NCI-H2081 treated with DMSO at 0.1 percent for 48 hours (cell line): ENCODE data around the gene CAPN13.
A peak's percentile ranks its signal among the peaks of the same experiment; 100 is the strongest.
"Not testable (repeated sequence)": the region's sequence is repeated elsewhere in the genome, so short reads cannot be mapped to it uniquely, and the experiment has no call there.

Experiments used
- DNase-seq: peaks from one replicate; lab custom pipeline; 2025; lab: John Stamatoyannopoulos, UW

CAPN13 gene

DNA sequence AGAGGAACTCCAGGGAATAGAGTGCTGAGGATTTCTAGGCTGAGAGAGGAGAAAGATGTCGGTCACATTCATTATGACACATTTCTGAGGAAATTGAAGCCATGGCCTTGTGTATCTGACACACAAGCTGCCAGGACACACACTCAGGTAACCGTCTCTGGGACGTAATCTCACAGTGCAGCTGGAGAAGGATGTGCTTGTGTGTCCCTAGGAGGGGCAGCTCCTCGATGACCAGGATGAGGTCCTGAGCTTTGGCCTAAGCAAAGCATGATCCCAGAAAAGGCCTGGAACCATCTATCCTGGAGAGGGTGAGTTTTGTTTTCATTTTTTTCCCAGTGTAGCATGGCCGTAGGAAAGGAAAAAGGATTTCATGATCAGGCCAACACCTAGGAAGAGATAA is 102.2 kb downstream of the CAPN13 start:
- DNase-seq, result no peak

DNA sequence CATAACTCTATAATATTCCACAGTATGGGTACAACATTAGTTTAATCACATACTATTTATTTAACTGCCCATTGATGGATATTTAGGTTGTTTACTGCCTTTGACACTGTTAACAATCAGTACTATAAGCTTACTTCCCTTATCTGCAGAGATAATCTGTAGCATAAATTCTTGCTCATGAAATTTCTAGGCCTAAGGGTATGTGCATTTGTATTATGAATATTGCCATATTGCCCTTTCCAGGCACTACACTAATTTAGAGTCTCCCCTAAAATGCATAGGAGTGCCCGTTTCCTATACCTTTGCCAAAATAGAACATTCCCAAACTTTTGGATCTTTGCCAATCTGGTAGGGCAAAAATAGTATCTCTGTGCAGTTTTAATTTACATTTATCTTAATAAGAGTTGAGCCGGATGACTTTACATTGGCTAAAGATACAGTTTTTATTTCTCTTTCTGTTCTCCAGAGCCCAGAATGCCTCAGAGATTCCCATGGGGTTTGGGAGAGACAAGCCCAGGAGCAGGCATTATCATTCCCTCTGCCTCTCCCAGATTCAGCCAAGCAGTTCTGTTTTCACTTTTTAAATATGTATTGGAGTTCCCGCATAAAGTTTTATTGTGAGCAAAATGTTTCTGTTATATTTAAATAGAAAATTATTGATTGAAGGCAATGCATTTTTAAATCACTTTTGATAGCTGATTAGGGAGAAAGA is 102.8 kb downstream of the CAPN13 start:
- DNase-seq, result no peak

DNA sequence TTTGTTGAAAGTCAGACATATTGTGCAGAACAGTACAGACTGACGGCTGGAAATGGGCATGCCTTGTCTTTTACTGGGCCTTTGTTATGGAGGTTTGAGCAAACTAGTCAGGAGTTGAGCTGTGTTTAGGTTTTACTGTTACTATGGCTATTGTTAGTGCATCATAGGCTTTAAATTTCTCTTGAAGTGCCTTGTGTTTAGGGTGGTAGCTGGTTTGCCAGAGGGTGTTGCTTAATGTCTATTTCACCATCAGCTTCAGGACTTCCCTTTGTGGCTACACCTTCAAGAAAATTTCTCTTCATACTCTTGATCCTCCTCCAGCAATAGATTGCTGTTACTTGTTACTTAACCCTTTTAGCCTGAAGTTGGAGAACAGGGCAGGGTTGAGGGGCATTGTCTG is 104.6 kb downstream of the CAPN13 start:
- no peak for DNase-seq

DNA sequence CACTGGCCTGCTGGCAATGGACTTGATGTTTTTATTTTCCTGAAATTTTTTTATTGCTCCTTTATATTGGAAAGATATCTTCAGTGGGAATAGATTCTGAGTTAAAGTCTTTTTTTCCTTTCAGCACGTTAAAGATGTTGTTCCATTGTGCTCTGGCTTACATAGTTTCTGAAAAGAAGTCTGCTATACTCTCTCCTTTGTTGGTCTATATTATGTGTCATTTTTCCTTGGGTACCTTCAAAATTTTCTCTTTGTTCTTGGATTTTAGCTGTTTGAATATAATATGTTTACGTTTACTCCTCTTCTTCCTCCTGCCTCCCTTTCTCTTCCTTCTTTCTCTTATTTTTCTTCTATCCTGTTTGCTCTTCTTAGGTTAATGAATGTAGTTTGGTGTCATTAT is 105.5 kb downstream of the CAPN13 start:
- DNase-seq, result no peak

DNA sequence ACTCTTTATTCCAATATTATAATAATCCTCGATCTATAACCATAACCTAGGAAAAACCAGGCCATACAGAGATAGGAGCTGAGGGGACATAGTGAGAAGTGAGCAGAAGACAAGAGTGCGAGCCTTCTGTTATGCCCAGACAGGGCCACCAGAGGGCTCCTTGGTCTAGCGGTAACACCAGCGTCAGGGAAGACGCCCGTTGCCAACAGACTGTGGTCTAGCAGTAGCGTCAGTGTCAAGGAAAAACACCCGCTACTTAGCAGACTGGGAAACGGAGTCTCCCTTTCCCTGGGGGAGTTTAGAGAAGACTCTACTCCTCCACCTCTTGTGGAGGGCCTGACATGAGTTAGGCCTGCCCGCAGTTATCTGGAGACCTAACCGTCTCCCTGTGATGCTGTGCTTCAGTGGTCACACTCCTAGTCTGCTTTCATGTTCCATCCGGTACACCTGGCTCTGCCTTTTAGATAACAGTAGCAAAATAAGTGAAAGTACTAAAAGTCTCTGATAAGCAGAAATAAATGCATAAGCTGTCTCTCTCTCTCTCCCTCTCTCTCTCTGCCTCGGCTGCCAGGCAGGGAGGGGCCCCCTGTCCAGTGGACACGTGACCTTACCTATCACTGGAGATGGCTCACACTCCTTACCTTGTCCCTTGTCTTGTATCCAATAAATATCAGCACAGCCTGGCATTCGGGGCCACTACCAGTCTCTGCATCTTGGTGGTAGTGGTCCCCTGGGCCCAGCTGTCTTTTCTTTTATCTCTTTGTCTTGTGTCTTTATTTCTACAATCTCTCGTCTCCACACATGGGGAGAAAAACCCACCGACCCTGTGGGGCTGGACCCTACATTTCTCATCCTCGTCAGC is 109.8 kb downstream of the CAPN13 start:
- DNase-seq, result not testable (repeated sequence)

DNA sequence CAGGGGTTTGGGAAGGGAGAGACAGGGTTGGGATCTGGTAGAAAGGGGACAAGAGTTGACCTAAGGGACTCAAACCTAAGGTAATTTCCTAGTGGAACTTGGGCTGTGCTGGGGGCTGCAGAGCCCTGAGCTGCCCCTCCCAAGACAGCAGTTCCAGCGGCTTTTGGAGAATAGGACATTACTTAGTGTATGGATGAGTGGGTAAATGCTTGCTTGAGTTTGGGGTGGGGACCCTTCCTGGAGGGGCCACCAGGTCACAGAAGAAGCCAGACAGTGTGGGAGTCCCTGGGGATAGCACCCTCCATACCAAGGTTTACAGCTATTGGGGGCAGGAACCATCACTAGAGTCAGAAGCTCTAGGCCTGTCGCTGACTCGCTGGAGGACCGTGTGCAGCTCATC is 111.5 kb downstream of the CAPN13 start:
- DNase-seq, result no peak

DNA sequence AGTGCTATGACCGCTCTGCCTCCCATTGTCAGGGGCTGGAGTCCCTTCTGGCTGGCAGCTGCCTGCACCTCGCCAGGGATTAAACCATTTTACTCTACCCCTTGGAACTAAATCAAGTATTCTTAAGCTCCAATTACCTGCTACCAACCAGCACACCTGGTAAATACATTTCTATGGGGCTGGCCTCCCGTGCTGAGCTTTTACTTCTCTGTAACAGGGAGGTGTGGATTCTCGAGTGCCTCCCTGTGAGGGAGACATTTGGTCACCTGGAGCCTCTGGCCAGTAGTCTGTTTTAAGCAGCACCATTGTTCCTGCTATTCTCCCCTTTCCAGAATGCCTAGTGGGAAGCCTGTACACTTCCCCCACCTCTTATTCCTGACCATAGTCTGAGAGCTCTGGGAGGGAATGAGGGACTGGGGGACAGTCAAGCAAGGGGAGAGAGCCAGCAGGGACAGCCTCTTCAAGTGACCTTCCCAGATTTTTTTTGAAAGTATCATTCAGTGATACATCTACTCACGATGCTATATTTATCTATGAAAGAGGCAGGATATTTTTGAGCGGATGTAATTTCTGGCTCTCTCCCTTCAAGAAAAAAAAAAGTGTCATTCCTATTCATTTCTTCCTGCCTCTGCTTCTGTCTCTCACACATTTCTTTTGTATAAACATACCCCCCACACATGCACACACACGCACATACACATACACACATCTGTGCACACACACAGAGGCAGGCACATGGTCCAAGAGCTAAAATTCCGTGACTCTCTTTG is 112.8 kb downstream of the CAPN13 start:
- DNase-seq, result no peak

DNA sequence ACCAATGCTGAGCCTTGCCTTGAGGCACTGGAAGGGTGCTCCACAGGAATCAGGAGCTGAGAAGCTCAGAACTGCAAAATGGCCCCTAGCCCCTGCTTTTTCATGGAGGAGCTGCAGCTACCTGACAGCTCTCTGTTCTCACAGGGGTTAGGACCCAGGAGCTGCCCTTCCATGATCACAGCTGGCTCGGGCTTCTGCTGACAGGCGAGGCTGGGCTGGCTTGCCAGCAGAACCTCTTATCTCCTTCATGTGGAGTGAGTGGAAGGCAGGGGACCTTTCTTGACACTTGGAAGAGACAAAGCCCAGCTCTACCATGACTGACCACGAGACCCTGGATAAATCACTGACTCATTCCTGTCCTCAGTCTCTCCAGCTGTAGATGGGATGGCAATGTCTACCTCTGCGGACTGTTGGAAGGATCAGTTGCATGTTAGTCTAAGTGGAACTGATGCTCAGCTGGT is 113.4 kb downstream of the CAPN13 start:
- DNase-seq, result no peak

DNA sequence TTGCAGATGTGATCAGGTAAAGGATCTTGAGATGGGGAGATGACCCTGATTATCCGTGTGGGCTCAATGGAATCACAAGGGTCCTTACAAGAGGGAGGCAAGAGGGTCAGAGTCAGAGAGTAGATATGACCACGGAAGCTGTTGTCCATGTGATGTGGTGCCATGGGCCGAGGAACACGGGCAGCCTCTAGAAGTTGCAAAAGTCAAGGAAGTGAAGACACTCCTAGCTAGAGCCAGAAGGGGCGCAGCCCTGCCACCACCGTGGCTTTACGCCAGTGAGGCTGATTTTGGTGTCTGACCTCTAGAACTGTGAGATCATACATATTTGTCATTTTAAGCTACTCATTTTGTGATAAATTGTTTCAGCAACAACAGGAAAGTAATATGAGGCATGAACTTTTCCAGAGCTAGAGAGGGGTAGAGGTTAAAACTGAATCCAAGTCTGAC is 114.4 kb downstream of the CAPN13 start:
- no peak for DNase-seq

DNA sequence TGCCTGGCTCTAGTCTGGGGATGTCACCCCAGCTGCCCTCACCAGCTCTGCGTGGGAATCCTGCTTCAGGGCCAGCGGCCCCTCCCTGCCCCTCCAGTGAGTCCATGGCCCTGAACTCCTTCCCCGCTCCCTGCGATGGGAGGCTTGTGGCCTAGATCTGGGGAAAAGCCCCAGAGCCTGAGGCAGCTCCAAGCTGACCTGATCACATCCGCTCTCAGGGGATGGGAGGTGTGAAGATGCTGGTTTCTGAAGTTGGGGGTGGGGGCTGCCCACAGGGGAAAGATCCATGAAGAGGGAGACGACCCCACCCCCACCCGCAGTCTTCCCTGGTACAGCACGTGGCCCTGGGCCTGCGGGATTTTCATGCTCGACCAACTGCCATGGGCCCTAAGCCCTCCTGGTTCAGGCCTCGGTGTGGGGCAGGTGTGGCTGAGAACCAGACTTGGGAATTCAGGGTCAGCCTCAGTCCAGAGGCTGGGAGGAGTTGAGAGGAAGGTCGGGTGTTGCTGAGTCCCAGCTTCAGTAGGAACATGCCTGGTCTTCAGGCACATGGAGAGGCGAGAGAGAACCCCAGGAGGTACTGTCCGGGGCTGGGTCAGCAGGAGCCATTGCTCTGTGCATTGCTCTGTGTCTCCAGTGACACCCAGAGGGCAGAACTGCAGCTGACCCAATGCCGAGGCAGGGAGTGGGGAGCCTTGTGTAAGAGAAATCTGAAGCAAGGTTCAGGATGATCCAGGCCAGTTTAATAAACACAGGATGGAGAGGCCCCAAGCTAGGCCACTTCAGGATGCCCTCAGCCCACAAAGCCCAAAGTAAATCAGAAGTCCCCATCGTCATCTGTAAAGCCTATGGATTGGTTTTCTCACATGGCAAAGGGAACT is 115.1 kb downstream of the CAPN13 start:
- no peak for DNase-seq

DNA sequence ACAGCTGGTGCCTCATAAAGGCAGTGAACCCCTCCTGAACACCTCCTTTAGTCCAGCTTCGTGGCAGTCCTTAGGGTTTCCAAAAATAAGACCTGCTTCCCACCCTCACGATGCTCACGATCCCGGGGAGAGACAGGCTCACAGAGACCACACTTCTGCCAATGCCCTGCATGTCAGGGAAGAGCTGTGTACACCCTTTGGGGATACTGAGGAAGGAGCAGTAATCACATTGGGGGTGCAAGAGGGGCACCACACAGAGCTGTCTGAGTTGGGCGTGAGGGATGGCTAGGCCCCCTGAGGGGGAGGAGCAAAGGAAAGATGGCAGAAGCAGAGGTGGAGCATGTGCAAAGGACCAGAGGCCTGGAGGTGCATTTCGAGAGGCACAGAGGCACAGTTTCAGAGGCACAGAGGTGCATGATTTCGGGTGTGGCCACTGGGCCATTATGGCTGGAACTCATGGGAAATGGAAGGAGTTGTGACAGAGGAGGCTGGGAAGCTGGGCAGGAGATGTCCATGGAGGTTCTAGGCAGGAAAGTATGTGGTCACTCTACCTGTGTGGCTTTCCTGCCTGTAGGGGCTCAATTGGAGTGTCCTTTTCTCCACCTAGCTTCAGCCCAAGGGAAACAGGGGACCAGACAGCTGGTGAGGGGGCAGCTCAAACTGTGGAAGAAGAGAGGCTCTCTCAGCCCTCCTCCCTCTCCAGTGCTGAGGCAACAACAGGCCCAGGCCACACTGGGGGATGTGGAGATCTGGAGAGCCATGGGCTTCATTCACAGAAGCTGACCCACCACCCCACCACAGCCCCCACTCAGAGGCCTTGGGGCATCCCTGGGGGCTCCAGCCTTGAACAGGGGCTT is 115.9 kb downstream of the CAPN13 start:
- no peak for DNase-seq

DNA sequence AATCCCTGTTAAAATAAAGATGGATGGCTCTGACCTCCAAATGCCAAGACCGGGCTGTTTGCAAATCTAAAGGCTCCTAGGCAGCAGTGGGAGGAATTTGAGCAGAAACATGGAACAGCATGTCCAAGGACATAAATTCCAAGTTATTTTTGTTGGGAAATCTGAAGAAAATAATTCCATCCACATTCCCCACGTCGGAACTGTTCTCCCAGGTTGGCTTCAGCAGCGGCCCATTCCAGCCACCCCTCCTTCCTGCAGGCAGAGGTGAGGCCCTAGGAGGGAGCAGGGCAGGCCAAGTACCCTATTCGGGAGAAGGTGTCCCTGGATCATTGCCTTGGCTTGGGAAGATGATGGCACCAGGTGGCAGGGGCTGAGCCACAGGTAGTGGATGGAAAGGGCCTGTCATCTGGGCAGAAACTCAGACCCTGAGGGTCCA is 117.1 kb downstream of the CAPN13 start:
- DNase-seq, result no peak

DNA sequence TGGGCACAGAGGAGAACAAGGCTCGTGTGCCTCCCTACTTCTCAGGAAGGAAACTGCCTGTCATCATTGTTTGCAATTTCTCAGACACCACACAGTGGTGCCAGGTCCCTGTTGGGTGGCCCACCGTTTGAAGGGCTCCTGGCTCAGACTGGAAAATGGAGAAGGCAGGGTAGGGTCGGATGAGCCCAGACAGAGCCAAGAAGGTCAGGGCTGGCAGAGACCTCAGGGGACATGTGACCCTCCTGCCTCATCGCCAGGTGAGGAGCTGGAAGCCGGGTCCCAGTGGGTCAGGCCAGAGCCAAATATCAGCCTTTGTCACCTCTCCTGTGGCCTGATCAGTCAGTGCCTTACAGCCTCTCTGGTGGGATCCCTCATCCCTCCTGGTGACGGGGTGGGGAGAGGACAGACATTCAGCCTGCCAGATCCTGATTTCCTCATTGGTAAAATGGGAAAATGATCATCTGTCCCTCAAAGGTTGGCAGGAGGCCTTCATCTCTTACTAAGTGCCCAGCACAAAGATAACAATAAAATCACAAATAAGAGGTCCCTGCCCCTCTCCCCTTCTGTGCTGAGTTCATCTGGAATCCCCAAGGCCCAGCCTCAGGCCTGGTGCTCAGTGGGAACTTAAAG is 117.6 kb downstream of the CAPN13 start:
- no peak for DNase-seq

DNA sequence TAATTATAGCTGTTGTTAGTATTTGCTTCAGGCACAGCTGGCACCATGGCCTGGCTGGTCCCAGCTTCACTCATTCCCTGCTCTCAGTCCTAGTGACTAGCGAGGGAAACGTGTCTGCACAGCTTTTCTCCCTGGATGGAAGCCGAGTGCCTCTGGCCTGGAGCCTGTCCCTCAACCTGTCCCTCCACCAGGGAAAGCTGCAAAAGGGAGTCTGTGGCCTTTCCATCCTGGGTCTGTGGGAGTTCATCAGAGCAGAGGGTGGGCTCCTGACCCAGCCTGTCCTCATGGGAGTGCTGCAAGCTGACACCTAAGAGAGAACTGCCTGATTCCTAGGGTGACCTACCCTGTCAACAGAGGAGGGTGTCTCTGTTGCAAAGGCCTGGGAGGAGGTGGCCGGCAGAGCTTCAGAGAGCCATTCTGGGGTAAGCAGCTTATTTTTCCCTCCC is 118.3 kb downstream of the CAPN13 start:
- peak; percentile 49 for DNase-seq

DNA sequence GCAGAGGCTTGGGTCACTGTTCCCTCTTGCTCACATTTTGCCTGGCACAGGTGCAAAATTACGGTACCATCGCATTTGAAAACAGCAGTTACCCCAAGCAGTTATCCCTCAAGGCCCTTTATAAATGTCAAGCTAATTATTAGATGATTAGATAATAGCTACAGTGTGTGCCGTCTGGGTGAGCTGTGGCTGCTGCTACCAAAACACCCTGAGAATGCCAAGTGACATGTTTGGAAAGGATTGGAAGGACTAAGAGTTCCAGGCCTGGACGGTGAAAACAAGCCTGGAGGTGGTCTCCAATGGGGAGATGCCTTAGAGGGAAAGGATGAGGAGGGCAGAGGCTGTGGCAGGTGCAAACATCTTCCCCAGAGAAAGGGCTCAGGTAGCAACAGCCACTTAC is 120.6 kb downstream of the CAPN13 start:
- DNase-seq, result no peak

DNA sequence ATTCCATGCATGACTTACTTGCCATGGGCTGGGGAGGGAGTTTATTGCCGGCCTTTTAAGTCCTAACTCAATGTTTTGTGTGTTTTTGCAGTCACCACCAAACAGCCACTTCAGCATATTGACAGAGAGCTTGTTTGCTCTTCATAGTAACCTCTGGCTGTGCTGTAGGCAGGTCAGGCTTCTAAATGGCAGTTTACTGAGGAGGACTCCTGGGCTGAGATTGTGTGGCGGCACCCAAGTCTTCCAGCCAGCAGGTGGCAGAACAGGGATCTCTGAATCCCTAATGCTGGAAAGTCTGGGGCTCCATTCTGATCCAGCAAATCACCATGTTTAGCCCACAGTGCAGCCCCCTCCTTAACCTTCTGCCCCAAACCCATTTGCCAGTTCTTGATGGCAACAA is 121.2 kb downstream of the CAPN13 start:
- no peak for DNase-seq

DNA sequence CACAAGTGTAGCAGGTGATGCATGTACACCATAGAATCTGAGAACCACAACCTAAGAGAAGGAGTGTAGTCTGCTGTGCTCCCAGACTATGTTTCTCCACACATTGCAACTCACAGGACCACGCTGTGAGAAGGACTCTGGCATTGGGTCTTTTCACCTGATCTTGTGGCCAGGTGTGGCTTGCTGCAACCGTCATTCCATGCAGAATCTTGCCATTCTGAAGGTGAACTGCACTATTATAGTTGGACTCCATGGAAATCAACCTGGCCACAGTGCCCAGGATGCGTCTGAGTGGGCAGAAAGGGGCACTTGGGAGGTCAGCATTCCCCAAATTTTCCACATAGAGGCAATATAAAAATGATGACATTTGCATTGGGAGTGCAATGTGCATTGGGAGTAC is 122.2 kb downstream of the CAPN13 start:
- DNase-seq, result no peak

DNA sequence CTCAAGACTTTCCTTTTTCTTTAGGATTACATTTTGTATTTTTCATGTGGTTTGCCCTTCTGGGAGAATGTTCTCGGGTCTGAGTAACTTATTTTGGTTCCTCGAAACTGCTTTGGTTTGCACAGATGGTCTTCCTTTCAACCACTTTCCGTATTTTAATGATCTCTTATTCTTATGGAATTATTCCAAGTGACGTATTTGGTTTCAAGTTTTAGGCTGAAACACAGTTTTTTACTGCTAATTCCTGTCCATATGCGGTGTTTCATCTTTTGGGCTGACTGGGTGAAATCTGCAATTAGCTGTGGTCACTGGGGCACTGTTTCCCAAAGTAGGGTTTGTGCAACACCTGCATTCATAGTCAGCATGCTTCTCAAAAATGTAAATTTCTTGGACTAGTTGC is 122.7 kb downstream of the CAPN13 start:
- DNase-seq, result no peak

DNA sequence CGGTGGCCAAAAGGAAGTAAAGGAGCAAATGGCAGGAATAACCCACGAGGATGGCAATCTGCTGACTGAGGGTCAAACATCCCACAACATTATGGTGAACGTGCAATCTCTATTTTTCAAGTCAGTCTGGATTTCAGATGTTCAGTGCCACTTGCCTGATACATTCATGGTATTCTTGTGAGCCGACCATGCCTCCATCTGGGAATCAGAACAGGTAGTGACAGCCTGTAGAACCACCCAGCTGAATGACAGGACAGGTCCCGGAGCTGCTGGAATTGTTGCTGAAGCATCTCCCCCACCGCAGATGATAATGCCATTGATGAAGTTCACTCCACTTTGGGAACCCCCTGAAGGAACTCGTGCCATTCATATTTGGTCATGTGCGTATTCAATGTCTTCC is 123.2 kb downstream of the CAPN13 start:
- DNase-seq, result no peak
